NCI-H128 (cell line): Measurements from ENCODE around the gene CD200R1L.
"Not testable (repeated sequence)": the region's sequence is repeated elsewhere in the genome, so short reads cannot be mapped to it uniquely, and the experiment has no call there.

Experiments
- DNase-seq: peaks from one replicate; lab custom pipeline; 2025; ENCODE audit not compliant: unreplicated experiment; lab: John Stamatoyannopoulos, UW

The CD200R1L gene

DNA sequence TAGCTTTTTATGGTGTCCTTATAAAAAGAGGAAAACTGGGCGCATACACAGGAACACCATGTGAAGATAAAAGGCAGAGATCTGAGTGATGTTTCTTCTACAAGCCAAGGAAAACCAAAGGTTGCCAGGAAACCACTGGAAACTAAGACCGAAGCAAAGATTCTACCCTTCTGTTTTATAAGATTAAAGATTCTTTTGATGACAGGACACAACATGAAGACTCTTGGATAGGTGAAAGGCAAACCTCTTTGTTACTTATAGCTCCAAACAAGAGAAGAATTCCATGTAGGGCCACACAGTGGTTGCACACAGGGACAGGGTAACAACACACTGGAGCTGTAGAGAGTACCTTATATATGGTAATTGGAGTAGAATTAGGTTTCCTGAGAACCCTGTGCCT, at the start of gene CD200R1L:
Gene CD200R1L (minus strand): TSS at position 101 of the 400 bp plus-strand sequence. CDS start 17,497 bp downstream, outside the sequence.
- DNase-seq, result no peak

GRCh38 chr3:112894258-112894657, 47.6 kb upstream of the CD200R1L start:
- no peak for DNase-seq

GRCh38 chr3:112889357-112889756, 42.7 kb upstream of the CD200R1L start:
- no peak for DNase-seq

DNA sequence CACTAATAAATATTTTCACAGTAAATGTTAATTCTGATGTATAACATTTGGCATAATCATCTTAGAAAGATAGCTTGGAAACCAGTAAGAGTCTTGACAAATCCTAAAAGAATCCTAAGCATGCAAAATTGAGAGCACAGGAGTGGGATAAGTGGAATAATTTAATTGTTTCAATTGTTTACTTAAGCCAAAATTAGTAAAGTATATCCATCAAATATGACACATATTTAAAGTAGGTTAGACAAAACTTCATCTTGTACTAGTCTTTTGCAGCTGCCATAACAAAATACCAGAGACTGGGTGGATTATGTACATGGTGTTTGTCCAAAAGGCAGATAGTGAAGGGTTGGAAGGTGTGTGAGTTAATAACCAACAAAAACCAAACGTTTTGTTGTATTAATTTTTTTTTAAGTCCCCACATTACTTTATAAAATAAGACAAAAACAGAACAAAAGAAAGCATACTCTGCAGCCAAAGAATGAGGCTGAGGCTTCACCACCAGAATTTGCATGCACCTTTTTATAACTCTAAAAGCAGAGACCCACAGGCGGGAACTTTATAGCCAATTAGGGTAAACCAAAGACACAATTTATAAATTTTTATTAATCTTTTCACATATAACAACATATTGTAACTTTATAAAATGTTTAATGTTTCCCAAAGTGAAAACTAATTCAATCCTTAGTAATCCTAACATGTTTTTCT, 41.9 kb upstream of the CD200R1L start:
- no peak for DNase-seq

DNA sequence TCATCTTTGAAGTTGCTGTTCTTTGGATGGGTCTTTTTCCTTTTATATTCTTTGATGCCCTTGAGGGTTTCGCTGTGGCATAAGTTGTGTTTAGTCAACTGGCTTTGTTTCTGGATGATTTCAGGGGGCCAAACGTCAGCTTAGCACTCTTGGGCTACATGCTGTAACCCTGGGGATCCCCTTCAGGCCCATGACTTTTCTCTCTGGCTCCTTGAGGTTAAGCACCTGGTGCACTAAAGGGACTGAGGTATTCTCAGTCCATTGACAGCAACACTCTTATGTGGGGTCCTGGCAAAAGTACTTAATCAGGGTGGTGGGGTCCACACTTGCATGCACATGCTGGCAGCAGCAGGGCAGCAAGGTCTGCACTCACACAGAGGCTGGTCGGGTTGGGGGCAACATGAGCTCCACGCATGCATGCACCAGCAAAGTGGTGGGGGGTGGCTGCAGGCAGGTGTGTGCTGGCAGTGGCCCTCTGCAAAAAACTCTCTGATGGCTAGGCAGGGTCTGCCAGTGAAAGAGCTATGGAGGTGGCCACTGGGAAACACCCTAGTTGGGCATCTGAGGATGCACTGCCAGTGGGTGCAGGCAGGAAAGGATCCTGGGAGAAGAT, 38.1 kb upstream of the CD200R1L start:
- DNase-seq, result no peak

- DNase-seq, result no peak
Observed at GRCh38 chr3:112881891-112882290, 35.2 kb upstream of the CD200R1L start.

DNA sequence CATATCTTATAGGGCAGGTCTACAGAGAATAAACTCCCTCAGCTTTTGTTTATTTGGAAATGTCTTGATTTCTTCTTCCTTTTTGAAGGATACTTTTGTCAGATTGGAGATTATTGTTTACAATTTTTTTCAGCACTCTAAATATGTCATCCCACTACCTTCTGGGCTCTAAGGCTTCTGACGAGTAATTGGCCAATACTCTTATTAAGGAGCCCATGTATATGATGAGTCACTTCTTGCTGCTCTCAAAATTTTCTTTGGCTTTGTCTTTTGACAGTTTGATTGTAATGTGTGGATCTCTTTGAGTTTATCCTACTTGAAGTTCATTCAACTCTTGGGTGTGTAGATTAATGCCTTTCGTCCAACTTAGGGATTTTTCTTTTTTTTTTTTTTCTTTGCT, 28.9 kb upstream of the CD200R1L start:
- DNase-seq, result no peak

- DNase-seq, result no peak
Observed at GRCh38 chr3:112874725-112875124, 28.1 kb upstream of the CD200R1L start.

GRCh38 chr3:112873632-112874031, 27.0 kb upstream of the CD200R1L start:
- DNase-seq, result no peak

- DNase-seq, result no peak
Observed at GRCh38 chr3:112871735-112872134, 25.1 kb upstream of the CD200R1L start.

DNA sequence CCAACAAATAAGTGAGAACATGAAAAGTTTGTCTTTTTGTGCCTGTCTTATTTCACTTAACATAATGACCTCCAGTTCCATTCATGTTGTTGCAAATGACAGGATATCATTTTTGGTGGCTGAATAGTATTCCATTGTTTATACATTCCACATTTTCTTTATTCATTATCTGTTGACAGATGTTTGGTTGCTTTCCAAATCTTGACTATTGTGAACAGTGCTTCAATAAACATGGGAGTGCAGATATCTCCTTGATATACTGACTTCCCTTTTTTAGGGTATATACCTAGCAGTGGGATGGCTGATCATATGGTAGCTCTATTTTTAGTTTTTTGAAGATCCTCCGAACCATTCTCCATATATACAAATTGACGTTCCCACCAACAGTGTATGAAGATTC, 19.1 kb upstream of the CD200R1L start:
- DNase-seq, result no peak

- DNase-seq, result no peak
Observed at GRCh38 chr3:112860898-112861297, 14.2 kb upstream of the CD200R1L start.

DNA sequence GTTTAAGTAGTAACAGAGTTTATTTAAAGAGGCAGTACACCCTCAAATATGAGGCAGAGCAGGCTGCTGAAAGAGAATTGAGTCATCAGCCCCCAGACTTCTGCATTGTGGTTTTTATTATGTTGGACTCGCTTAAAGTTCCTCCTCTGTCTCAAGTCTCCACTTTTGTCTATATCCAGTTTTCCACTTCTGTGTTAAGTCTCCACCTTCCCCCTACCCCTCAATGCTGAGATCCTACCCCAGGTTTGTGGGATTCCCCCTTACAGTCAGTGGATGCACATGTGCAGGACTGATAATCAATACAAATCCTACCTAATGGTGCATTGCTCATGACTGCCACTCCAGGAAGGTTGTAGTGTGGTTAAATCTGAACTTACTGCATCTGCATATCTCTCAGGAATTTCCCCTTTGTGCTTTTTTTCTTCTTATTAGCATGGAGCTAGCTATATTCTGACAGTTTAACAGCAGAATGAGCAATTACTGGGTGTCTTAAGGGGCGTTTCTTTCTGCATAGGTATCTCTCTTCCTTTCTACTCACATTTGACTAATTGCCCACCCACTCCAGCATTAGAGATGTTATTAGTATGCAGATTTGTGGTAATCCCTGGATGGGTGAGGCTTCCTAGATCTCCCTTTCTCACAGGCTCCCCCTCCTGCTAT, 11.9 kb upstream of the CD200R1L start:
- no peak for DNase-seq

- DNase-seq, result no peak
Observed at GRCh38 chr3:112857526-112857925, 10.9 kb upstream of the CD200R1L start.

DNA sequence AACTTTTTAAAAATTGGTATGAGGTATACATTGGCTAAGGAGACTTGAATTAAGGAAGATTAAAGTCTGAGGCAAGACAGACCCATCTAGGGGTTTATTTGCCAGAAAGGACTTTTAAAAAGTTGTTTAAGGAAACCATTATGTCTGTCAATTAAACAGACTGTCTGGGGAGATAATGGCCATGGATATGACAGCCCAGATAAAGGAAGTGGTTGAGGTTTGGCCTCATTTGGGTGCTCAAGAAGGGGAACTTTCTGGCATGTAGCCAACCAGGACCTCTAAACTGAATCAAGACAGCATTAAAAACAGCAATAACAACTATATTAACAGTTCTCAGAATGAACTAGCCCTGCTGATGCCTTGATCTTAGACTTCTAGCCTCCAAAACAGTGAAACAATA, 9.9 kb upstream of the CD200R1L start:
- no peak for DNase-seq

DNA sequence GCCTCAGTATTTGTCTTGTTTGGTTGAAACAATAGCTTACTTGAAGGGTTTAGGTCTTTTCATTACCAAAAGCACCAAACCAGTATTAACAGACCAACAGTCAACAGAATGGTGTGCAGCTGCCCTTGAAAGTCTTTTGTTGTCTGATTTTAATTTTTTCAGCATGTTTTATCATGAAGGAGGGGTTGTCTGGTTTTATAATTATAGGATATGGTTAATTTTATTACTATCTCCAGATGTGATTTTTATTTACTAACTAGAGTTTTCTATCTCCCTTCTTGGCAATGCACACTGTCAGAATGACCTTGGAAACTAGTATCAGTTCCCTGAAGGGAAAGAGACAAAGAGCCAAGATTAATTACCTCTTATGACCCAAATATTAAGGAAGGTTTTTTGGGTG, 9.2 kb upstream of the CD200R1L start:
- no peak for DNase-seq

GRCh38 chr3:112855074-112855473, 8.4 kb upstream of the CD200R1L start:
- DNase-seq, result not testable (repeated sequence)

GRCh38 chr3:112848196-112848595, 1.5 kb upstream of the CD200R1L start:
- no peak for DNase-seq

DNA sequence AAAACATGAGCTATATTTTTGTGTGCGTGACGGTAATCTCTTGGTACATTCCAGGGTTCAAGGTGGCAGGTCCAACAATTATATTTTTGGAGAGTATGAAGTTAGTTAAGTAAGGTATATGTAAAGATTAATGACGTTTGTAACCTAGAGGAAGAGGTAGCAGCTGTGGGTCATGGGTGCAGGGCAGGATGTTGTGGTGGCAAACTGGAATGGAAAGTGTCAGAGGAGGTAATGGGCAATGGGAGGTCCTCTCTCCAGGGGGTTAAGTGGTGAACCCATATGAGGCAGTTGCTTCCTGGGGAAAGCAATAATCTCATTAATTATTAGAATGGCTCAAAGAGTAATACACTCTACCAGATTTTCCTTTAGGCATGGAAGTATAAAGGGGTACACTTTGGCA, 1.0 kb upstream of the CD200R1L start:
- DNase-seq, result no peak

DNA sequence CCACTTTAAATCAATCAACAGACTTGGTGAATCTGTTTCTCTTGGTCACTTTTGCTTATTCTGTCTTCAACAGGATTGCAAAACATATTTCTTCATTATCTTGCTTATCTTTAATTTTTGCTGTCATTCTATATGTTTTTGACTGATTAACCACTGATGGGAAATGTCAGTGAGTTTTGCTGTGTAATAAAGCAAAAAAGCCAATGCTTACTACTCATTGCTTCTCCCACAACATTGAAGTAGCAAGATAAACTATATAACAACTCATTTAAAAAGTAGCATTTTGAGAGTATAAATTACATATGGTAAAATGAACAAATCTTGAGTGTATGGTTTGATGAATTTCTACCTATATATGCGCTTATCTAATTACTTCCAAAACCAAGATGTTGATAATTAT, 892 bp downstream of the CD200R1L start:
- DNase-seq, result no peak

GRCh38 chr3:112829046-112829445, 17.6 kb downstream of the CD200R1L start:
- DNase-seq, result no peak
